HG03469 (cell line): ENCODE results near the gene TMEM53.

Experiments
- ATAC-seq: cut with Tn5 transposase; IDR thresholded peaks from one replicate; pipeline ENCODE4 v1.9.1; 2021; ENCODE audit warnings: mild to moderate bottlenecking, moderate library complexity, moderate number of reproducible peaks; ENCODE audit not compliant: unreplicated experiment

Gene TMEM53

GRCh38 chr1:44606701-44607281 lies 67.5 kb downstream of the TMEM53 start:
- ATAC-seq, result no peak

GRCh38 chr1:44605914-44606615 lies 68.2 kb downstream of the TMEM53 start:
- no peak for ATAC-seq

- ATAC-seq, result no peak
These were observed 69.9 kb downstream of the TMEM53 start for GRCh38 chr1:44604157-44604955.

GRCh38 chr1:44603718-44604117 lies 70.6 kb downstream of the TMEM53 start:
- no peak for ATAC-seq
